Cortex of kidney (tissue), 1 donor: ENCODE measurements around the gene HAVCR1.
"Not testable (repeated sequence)": the region's sequence is repeated elsewhere in the genome, so short reads cannot be mapped to it uniquely, and the experiment has no call there.

Experiments
- DNase-seq: peaks from one replicate; lab custom pipeline; 2025; lab: John Stamatoyannopoulos, UW

The HAVCR1 gene

GRCh38 chr5:157059093-157059539 is at the start of gene HAVCR1:
TSS of gene HAVCR1 (minus strand) at chr5:157059116. CDS start at chr5:157057943, 1,173 bp downstream.
- DNase-seq: no peak

DNA sequence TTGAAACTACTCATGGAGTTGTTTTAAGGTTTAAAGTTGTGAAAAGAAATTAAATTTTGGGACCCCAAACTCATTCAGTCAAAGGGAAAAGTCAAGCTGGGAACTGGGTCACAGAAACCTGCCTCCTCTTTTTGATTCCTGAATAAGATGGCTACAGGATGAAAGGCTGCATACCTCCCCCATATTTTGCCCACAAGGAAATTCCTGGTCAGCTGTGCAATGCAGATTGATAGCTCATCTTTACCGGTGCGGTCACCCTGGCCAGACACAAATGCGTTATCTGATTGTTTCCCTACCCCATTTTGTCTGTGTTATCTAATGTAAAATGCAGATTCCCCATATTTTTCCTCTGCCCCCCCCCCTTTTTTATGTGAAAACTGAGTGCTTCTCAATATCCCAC is 48.6 kb upstream of the HAVCR1 start:
- DNase-seq: no peak

DNA sequence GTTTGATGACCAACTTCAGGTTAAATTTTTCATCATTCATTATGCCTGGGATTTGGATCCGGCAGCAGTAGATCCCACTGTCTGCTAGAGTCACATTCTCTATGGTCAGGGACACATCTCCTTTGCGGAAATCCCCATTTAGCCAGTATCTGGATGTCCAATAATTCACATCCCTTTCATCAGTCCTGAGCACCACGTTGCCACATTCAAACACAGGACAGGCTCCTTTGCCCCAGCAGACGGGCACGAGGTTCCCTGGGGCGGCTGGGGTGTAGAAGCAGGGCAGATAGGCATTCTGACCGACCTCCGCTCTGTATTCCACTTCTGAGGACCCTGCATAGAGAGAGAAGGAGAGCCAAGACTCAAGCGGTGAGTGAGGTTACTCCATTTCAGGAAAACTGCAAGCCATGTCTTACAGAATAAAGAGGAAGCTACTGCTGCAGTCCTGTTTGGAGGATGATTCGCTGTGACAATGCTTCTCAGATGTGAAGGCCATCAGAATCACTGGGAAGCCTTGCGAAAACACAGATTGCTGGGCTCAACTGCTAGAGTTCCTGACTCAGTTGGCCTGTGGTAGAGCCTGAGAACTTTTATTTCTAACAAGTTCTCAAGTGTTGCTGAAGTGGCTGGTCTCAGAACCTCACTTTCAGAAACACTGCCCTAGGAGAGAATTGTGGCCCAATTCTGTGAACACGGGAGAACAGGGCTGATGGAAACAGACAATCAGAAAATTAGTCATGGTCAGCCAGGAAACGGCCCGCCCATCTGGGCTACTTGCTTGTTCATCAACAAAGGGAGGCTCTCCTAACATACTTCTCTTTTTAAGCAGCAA is 47.9 kb upstream of the HAVCR1 start:
- DNase-seq: no peak

GRCh38 chr5:157100140-157100679 is 41.3 kb upstream of the HAVCR1 start:
- no peak for DNase-seq

- no peak for DNase-seq
Observed at GRCh38 chr5:157088342-157088990, 29.6 kb upstream of the HAVCR1 start.

DNA sequence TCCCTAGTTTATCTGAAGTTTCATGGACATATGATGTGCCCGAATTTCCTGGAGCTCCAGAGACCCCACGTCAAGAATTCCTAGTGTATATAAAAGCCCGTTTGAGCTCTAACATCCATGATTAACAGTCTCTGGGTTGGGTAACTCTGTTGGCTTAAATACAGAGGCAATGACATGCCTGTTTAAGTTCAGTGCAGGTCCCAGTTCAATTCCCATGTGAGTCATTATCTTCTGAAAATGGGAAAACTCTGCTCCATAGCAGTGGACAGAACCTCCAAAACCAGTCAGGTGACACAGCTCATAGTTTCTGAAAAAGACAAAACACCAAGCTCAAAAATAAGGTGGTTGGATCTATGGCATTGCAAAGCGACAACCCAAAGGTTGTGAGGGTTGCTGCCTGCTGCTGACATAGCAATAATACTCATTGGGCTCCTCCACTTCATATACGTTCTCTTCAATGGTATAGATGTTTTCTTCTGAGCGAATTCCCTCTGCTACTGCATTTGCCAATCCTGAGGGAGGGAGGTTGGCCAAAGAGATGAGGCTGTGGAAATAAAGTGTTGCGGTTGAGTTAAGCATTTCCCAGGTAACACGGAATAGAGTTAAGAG is 27.9 kb upstream of the HAVCR1 start:
- no peak for DNase-seq

GRCh38 chr5:157085930-157086329 is 27.0 kb upstream of the HAVCR1 start:
- DNase-seq: no peak

- DNase-seq: no peak
Observed at GRCh38 chr5:157080286-157080685, 21.4 kb upstream of the HAVCR1 start.

DNA sequence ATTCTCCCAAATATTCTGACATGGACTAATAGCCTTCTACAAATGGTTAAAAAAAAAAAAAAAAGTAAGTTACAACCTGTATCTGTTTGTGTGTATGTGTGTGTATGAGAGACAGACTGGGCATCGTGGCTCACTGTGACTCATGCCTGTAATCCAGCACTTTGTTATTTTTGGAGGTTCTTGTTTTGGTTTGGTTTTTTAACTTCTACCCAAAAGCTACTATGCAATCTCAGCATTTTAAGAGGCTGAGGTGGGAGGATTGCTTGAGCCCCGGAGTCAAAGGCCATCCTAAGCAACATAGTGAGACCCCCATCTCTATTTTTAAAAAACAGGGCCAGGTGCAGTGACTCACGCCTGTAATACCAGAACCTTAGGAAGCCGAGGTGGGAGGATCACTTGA is 17.6 kb upstream of the HAVCR1 start:
- no peak for DNase-seq

DNA sequence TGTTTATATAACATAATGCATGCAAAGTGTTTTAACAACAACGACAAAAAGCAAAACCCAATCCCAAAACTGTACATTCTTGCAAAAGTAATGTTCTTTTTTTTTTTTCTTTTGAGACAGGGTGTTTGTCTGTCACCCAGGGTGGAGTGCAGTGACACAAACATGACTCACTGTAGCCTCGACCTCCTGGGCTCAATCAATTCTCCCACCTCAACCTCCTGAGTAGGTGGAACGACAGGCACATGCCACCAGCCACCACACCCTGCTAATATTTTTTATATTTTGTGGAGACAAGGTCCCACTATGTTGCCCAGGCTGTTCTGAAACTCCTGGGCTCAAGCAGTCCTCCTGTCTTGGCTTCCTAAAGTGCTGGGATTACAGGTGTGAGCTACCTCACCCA is 13.6 kb upstream of the HAVCR1 start:
- DNase-seq: no peak

- DNase-seq: no peak
Observed at GRCh38 chr5:157069949-157070348, 11.0 kb upstream of the HAVCR1 start.

- DNase-seq: no peak
Observed at GRCh38 chr5:157068785-157069184, 9.9 kb upstream of the HAVCR1 start.

DNA sequence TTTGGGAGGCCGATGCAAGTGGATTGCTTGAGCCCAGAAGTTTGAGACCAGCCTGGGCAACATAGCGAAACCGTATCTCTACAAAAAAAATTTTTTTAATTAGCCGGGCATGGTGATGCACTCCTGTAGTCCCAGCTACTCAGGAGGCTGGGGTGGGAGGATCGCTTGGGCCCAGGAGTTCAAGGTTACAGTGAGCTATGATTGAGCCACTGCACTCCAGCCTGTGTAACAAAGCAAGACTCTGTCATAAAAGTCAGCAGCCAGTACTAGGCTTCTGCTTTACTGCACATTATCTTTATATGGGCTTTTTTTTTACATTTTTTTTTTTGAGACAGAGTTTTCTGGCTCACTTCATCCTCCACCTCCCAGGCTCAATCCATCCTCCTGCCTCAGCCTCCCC is 9.4 kb upstream of the HAVCR1 start:
- no peak for DNase-seq

DNA sequence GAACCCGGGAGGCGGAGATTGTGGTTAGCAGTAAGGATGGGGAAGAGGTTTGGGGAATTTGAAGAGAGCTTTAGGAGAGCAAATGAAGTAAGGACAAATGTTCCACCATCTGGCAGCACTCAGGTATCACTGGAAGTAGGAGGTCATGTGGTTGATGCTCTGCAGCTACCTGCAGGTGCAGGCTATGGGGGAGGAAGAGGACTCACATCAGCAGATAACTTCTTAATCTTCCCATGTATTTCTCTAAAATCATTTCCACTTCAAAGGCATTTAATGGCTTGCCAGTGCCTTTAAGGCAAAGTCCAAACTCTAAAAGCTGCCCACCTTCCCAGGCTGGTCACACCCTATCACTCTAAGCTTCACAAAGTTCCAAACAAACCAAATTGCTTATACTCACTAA is 8.1 kb upstream of the HAVCR1 start:
- DNase-seq: no peak

- no peak for DNase-seq
Observed at GRCh38 chr5:157066080-157066479, 7.2 kb upstream of the HAVCR1 start.

- DNase-seq: no peak
Observed at GRCh38 chr5:157063776-157064430, 5.0 kb upstream of the HAVCR1 start.

GRCh38 chr5:157059891-157060290 is 975 bp upstream of the HAVCR1 start:
- DNase-seq: no peak

GRCh38 chr5:157057459-157058370 is 1.2 kb downstream of the HAVCR1 start:
- DNase-seq: no peak

- DNase-seq: not testable (repeated sequence)
Observed at GRCh38 chr5:157056848-157057247, 2.1 kb downstream of the HAVCR1 start.

GRCh38 chr5:157051604-157052245 is 7.2 kb downstream of the HAVCR1 start:
- DNase-seq: no peak

- no peak for DNase-seq
Observed at GRCh38 chr5:157050050-157050449, 8.9 kb downstream of the HAVCR1 start.
